Activated T-helper 1 cell treated with Interleukin-2 at 50 U/mL for 16 hours (primary cell): ENCODE measurements around the gene AHNAK2.

Experiments used
- DNase-seq: peaks from one replicate; pipeline ENCODE4 v3.0.0-alpha.2; 2020; ENCODE audit warnings: low read depth

Gene AHNAK2

DNA sequence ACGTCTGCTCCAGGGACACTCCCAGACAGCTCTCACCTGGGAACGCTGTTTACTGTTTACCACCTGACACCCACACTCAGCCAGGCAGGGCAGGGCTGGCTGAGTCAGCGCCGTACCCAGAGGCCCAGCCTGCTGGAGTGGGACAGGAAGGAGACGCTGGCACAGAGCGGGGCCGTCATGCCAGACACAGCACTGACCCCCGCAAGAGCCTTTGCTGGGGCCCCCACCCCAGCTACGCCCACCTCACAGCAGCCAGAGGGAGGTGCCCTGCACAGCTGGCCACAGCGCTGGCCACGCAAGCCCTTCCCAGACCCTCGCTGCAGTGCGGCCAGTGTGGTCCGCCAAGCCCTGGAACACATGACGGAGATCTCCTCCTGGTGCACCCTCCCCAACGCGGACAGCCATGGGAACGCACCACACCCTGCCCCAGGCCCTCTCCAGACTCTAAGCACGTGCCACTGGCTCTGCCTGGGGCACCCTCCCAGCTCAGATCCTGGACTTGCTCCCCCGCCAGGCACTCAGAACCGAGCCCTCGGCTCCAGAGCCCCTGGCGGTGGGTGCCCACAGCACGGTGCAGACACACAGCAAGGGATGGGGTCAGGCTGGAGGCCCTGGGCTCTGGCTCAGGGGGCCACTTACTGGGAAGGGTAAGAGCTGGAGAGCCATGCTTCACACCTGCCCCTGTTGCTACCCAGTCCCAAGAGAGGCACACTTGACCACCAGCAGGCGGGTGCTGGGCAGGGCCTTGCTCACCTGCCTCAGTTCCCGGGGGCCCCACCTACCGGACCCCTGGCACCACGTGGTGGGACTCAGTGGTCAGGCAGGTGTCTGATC, 5.7 kb downstream of the AHNAK2 start:
- no peak for DNase-seq

DNA sequence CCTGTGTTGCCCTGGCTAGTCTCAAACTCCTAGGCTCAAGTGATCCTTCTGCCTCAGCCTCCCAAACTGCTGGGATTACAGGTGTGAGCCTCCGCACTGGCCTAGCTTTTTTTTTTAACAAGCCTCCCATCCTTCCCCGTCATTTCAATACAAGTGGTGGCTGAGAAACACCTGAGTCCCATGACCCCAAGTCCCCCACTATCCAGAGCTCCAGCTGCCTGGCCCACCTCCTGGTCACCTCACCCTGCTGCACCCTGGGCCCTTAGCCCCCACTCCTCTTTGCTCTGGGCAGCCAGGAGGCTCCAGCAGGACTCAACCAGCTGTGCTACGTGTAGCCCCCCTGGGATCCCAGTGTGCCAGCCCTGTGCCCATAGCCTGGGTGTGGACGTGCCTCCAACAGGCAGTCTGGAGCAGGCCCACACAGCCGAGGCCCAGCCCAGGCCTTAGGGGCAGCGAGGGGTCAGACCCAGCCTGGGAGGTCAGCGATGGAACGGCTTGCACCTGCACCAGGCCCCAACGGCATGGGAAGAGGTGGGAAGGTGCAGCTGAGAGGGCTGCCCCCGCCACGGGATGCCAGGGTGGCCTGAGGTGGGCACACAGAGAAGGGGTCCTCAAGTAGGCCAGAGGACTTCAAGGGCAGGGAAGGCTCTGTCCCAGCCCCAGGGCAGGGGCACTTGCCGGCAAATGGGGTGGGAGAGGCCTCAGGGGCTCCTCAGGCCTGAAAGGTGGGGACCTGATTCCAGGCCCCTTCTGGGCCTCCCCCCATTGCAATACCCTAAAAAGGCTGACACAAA, 6.5 kb downstream of the AHNAK2 start:
- DNase-seq: no peak

DNA sequence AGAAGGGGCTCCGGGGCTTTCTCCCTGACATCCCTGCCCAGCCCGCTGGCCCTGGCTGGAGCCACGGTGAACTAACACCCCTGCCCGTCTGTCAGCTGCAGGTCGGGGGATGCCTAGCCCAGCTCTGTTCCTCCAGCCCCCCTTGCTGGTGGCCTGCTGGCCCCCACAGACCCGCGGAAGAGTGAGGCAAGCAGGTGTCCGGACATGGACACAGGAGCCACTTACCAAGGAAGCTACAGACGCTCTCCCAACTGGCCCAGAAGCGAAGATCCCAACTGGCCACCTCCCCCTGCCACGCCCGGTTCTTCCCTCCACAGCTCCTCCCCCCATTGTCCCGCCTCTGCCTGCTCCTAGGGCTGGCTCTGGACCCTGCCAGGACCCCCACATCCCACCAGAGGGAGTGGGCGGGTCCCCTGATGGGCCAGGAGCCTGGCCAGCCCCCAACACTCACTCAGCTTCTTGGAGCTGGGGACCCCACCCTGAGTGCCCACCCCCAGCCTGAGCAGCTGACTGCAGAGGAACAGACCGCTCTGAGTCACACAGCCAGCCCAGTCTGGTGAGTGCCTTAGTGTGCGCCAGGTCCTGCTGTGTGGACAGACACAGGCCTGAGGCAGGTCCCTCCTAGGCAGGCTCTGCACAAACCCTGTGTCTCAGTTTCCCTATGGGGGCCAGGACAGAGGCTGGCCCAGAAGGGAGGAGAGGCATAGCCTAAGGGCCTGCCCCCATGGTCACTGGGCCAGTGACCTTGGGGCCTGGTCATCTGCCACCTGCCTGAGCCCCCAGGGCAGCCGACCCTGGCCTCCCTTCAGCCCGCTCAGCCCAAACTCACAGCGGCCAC, 7.7 kb downstream of the AHNAK2 start:
- DNase-seq: no peak

DNA sequence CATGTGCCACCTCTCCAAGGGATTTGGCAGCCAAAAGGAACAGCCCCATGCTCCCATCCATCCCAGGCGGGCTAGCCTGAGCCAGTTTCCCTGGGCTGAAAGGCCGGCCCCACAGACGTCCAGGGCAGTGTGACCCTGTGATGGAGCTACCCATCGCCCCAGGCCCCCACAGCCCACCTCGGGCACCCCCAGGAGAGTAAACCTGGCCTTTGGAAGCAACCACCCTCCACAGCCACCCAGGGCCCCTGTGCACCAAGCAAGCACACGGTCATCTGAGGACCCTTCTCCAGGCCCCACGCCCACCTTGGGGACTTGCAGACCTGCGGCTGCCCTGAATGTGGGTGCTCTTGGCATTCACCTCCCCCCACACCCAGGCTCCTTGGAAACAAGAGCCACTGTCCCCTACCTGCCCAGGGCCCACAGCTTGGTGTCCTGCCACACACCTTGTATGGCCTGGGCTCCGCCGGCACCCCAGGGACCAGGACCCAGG, 8.4 kb downstream of the AHNAK2 start:
- DNase-seq: no peak

DNA sequence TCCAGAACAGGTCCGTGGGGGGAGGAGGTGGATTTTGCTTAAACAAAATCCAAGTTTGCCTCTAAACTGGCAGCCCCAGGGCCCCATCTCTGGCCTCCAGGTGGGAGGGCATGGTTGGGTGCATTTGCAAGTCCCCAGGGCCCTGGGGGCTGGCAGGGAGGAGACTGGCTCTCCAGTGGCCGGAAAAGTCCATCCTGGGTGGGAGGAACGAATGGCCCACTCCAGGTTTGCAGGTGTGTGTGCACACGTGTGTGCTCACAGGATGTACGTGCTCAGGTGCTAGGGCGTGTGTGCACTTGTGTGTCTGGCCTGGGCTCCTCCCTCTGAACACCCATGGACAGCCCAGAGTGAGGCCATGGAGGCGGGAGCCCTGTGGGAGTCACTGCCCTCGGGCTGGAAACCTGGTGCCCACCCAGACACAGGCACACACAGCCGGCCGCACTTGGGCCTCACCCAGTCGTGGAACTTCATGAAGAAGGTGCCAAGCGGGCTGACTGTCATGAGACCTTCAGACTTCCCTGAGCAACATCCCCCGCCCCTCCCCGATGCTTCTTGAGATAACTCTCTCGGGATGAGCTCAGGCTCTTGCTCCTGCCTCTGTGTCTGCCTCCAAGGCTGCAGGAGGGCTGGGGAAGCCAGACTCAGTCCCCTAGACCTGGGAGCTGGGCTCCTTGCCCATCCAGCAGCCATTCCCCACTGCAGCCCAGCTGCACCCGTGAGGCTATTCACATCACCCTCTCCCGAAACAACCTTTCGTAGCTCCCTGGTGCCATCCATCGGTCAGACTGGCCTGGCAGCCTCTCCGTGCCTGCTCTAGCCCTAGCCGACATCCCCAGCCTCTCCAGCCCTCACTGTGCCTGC, 9.4 kb downstream of the AHNAK2 start:
- DNase-seq: no peak

DNA sequence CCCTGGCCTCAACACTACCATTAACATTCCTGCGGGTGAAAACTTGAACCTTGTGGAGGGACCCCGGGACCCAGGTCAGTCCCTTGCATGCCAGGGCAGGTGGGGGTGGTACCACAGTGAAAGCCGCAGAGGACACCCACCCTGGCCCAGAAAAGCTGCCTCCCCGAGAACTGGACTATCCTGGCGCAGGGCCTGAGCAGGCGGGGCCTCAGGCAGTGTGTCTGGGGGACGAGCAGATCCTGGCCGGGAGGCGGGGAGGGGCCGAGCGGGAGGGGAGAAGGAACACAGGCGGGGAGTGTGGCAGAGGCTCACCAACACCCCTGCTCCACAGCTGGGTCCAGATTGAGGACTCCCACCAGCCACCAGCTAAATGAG, 10.0 kb downstream of the AHNAK2 start:
- no peak for DNase-seq

DNA sequence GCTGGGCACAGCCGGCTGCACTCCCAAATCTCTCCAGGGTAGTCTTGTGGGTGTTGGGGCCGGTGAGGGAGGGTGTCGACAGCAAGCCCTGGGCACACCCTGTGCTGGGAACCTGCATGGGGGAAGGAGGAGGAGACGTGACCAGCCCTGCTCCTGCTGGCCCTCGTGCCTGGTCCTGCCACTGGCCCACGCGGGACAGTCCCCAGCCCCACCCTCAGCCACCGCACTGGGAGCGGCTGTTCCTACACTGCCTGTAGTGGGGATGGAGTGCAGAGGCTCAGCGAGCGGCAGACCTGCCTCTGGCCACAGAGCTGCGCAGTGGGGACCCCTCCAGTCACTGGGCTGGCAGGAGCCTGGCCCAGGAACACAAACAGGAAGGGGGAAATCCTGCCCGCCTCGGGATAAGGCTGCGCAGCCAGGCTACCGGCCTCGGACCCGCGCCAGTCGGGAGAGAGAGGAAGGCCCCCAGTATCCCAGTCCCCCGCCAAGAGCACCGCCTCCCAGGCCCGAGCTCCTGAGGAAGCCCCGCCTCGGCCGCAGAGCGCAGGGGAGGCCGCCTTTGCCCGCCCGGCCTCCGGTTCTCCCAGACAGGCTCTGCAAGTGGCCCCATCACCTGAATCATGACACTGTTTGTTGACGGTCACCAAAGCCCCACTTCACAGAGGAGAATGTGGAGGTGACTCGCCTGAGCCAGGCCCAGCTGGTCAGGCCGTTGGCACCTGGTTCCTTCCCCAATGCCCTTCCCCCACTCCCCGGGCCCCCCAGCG, 10.6 kb downstream of the AHNAK2 start:
- DNase-seq: no peak

DNA sequence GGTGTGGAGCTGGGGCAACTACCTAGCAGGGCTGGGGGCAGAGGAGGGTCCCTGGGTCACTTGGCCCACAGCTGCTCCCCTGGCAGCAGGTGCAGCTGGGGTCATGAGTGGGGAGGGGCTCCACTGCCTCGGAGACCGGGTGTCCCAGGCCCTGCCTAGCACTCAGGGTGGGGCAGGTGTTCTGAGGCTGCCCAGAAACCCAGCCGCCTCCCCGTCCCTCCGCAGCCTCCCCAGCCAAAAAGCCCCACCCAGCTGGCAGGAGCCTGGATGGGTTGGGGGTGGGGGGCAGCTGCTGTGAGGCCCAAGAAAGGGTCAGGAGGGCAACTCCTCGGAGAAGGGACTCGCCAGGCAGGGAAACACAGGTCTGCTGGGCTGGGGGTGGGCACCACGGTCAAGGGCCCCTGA, 11.2 kb downstream of the AHNAK2 start:
- DNase-seq: no peak

DNA sequence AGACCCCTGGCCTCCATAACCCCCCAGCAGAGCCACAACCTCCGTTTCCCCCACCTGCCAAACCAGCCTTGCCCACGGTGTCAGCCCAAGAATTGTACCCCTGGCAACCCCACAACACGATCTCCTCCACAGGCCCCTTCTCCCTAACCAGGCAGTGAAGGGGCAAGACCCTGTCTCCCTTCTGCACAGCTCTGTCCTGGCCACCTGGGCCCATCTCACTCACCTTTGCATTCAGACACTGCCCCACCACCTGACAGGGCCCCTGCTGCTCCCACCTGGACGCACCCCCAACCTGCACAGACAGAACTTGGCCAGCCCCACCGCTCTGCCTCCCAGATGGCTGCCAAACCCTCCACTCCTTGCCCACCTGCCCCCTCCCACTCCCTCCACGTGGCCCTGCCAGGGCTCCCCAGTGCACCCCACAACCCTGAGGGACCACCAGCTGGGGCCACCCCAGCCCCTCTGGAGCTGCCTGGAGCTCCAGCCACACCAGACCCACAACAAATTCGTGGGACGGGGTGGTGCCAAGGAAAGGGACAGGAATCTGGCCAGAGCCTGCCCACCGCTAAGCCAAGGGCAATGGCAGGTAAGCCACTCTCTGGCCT, 11.8 kb downstream of the AHNAK2 start:
- no peak for DNase-seq

DNA sequence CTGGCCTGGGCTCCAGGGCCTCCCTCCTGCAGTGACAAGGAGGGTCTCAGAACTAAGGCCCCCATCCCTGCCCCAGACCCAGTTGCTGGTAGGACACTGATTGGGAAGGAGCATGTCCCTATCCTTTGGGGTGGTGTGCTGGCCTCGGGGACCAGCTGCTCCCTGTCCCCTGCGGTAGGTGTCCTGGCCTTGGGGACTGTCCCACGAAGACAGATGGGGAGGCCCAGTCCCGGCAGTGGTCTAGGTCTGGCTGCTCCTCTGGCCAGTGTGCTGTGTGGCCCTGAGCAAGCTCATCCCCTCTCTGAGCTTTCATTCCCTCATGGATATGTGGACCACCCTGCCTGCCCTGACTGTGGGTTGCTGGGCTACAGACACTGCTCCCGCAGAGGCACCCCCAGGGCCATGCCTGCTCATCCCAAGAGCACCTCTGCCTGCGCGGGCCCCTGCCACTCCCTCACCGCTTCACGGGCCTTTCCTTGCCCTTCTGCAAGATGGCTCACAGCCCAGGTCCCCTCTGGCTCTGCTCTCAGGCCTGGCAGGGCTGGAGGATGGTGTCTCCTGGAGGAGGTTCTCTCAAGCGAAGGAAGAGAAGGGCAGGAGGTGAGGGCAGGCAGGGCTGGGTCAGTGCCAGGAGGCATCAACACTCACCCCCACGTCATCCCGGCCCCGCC, 12.5 kb downstream of the AHNAK2 start:
- no peak for DNase-seq

DNA sequence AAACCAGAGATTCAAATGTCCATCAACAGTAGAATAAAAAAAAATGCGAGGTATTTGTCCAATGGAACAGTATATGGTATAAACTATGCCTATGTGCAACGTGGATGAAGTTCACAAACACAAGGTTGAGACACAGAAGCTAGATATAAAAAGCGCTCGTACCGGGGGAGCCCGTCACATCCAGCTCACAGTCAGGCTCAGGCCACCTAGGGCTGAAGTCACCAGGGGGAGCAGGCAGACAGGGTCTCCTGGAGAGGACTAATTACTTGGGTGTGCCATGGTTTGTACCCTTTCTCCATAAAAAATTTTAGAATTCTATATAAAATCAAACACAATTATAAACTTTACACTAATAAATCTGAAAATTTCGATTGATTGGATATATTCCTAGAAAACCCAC, 13.6 kb downstream of the AHNAK2 start:
- no peak for DNase-seq

DNA sequence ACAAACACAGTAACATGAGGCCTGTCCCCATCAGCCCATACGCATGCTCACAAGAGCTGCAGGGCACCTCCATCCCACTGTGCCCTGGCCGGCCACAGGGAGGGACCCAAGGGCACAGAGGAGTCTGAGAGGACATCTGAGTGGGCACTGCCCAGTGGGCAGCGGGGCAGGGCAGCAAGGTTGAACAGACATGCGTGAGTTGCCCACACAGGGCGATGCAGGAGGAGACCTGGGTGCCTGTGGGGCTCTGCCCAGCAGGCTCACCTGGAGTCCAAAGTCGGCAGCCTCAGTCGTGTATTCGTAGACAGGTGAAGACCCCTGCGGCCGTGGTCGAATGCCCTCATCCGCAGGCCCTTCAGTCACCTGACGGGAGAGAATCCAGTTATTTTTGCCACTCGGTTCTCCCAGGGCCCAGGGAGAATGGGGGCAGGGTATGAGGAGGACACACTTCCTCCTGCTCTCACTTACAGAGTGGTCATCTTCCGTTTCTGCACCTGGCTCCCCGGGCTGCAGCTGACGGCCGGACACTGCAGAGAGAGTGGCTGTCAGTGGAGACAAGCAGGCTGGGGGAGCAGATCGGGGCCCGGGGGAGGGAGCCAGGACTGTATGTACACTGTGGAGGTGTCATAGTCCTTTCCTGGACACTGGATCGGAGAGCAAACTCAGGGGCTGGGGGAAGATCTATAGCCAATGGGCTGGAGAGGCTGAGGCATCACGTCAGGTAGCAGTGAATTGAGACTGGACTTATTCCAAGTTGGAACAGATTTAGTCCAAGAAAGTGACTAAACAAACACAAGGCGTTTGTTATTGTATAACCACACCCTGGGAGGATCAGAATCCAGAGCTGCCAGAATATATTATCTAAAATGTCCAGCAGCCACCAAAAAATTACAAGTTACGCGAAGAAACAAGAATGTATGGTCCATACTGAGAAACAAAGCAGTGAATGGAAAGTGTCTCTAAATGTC, 20.7 kb downstream of the AHNAK2 start:
- DNase-seq: no peak

DNA sequence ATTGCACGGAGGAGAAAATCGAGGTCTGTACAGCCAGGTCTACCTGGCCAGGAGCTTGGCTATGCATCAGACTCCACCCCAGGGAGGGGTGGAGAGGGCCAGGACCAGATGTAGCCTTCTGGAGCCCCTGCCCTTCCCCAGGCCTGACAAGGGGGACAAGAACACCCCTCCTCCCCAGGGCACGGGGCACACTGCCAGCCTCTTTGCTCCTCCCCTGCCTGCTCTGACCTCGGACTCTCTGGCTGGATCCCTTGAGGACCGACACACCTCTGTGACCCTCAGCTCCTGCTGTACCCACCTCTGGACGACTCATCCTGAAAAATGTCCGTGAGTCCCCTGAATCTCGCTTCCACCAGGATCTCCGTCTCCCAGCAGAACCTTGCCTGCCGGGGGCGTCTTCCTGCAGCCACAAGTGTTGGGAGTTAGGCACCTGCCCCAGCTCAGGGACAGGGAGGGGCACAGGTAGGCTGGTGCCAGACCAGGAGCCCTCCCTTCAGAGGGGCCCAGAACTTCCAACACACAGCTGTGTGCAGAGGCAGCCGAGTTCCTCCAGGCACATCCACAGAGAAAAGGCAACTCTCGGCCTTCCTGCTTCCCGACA, 21.8 kb downstream of the AHNAK2 start:
- DNase-seq: no peak

DNA sequence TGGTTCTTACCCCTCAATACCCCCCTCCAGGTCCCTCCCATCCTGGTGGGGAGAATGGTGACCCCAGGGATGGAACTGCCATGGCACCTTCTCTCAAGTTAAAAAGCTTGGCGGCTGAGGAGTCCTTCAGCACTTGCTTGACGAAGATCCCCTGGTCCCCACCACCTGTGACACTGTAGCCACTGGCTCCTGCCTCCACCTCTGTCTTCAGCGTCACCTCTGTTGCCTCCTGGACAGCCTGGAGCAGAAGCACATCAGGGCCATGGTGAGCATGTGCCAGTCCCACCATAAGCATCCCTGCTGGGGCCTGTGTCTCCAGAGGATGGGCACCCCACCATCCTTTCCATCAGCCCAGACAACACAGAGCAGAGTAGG, 22.8 kb downstream of the AHNAK2 start:
- no peak for DNase-seq

DNA sequence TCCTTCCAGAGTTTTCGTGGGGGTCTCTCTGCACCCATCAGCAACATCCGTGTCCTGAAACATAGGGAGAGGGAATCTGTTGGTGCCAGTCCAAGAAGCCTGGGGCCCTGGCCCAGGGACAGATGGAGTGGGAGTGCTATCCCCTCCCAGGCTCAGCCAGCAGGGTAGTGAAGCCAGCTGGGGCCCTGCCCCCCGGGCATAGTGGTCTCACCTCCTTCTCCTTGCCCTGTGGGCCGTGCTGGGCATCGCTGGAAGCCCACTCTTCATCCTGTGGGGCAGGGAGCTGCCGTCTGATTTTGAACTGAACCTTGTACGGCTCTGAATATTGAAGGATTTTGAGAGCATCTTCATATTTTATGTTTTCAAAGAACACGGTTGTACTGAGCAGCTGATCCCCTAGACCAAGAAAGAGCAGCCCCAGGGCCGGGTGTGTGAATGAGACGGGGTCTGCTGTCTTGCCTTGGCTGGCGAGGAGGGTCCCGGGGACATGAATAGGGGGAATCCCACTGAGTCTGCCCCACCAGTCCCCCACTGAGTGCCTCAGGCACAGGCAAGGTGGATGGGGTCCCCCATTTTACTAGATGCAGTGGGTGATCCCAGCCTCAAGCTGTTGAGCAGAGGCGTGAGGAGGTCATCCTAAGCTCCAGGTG, 23.3 kb downstream of the AHNAK2 start:
- no peak for DNase-seq

DNA sequence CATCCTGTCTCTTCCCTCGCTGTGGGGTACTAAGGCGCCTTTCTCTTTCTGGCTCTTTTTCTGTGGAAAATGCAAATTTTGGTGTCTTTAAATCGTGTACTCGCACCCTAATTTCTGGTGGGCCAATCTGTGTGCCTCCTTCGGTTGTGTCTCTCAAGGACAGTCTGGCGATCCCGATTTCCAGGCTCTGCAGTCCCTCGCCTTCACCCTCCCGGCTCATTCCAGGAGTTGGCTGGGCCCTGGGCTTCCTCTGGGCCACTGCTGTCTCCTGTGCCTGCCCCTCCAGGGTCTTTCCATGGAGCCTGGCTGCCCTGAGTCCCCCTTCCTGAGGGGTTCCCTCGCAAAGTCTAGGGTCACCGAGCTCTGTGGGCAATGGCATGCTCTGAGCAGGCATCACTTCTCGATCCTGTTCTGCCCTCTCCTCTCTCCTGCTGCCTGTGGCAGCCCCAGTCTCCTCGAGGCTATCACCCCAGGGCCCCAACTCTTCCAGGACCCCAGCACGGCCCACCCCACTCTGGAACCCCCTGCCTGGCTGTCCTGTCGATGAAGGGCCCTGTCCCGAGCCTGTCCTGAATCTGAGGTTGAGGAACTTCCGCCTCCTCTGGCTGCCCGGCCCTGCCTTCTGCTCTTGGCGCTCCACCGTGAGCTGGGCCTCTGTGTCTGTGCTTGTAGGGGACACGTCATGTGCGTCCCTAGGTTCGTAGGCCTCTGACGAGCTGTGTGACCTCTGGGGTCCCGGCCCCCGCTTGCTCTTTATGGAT, 24.1 kb downstream of the AHNAK2 start:
- no peak for DNase-seq

DNA sequence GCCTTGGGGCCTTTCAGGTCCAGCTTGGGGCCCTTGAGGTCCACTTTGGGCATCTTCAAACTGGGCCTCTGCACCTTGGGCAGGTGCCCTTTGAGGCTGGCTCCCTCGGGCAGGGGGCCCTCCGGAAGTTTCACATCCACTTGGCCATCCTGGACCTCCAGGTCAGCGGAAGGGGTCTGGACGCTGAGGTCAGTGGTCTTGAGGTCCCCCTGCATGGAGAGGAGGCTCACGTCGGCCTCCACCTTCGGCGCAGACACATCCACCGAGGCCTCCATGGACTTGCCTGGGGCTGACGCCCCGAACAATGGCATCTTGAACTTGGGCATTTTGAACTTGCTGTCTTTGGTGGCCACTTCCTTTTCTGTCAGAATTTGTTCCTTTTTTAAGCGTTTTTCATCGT, 25.1 kb downstream of the AHNAK2 start:
- no peak for DNase-seq
